HG02759 (cell line): ENCODE measurements around the gene BMAL2.

ENCODE experiments used
- ATAC-seq: cut with Tn5 transposase; IDR thresholded peaks from one replicate; pipeline ENCODE4 v1.9.1; 2021; ENCODE audit warnings: mild to moderate bottlenecking, moderate library complexity; ENCODE audit not compliant: unreplicated experiment

BMAL2 gene

DNA sequence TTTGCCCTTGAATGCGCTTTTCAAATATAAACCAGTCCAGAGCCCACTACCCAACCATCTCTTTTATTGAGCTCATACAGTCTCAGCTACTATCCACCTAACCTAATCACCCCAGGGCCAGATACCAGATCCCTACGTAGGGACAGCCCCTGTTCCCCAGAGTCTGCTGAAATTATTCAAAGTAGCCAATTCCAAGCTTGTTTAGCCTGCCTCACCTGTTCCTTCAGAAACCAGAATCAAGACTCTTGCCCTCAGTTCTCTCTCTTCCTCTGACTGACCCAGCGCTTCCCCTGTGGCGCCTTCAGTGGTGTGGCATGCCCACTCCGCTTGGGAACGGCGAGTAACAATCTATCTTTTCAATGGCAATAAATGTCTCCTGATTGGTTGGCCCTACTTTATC is 18.8 kb downstream of the BMAL2 start:
- ATAC-seq: no peak

DNA sequence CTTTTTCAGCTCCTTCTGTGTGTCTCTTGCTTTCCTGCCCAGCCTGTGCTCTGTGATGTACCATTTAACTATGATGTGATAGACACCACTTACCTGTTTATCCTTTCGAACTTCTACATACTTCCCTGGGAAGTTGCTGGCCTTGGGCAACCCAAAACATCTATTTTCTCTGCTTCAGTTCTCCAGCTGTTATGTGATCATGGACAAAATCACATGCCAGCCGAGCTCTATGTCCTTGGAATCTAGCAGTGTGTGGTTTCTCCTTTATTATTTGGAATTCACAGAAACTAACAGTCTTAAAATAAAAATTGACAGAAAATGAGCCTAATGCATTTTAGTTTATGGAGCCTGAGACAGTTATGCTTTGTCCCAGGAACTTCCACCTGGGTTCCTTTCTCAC is 22.9 kb downstream of the BMAL2 start:
- ATAC-seq: no peak

DNA sequence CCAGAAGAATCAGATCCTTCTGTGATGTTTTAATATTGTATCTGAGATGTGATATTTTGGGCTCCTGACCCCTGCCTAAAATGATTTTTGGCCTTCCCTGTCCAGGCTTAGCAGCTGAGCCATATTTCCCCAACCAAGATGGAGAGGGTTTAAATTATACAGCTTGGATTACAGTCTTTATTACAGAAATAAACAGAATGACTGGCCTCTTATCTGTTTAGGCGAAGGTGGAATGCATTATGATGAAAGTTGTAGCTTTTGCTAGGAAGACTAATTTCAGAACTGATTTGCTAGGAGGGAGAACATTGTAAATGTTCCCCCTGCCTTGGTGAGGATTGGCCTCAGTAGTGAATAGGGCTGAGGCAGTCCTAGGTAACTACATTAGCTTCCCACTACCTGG is 23.3 kb downstream of the BMAL2 start:
- no peak for ATAC-seq

DNA sequence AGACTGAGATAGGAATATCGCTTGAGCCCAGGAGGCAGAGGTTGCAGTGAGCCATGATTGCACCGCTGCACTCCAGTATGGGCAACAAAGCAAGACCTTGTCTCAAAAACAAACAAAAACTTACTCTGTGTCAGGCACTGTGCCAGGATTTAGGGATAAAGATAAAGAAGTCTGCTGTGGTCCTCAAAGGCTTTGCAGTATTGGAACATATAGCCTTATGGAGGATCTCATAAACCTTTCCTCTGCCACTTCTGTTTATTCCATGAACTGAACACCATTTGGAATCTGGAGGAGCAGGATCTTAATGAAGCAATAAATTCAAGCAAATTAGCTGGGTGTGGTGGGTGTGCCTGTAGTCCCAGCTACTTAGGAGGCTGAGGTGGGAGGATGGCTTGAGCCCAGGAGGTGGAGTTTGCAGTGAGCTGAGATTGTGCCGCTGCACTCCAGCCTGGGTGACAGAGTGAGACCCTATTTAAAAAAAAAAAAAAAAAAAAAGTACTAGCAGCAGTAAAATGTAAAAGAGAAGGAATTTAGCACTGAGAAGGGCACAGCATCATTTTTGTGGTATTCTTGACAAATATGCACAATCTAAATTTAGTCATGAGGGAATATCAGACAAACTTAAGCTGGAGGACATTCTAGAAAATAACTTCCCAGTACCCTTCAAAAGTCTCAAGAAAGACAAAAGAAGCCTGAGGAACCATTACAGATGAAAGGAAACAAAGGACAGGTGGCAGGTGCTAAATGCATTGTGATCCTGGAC is 27.1 kb downstream of the BMAL2 start:
- no peak for ATAC-seq

DNA sequence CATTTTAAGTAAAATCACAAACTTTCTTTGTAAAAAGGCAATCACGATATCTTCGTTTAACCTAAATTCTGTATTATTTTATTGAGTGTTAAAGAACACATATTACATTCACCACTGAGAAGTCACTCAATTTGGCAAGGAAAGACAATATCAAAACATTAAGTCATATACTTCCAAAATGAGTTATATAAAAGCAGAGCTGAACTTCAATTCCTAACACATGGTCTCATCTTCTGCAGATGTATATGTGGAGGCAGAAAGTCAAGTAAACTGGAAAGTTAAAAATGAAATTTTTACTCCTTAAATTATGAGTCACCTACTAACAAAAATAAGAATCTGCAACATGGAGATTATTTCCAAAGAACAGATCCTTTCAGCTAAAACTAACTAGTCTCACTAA is 28.7 kb downstream of the BMAL2 start:
- ATAC-seq: no peak

DNA sequence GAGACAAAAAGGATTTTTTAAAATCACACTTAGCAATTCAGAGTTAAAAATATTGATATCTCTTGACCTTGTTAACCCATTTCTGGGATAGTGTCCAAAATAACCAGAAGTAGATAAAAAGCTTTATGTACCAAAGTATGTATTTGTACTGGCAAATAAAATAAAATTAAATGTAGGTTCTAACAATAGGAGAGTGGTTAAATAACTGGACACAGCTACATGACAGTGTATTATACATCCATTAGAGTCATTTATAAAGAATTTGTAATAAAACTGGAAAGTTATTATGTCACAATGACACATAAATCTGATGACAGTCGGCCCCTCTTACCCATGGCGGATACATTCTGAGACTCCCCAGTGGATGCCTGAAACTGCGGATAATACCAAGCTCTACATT is 34.0 kb downstream of the BMAL2 start:
- no peak for ATAC-seq

DNA sequence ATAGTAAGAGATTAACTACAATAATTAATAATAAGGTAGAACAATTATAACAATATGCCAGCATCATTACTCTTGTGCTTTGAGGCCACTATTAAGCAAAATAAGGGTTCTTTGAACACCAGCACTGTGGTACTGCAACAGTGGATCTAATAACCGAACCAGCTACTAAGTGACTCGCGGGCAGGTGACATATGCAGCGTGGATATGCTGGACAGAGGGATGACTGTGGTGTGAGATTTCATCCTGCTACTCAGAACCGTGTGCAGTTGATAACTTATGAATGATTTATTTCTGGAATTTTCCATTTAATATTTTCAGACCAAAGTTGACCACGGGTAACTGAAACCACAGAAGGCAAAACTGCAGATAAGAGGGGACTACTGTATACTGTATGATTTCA is 34.4 kb downstream of the BMAL2 start:
- ATAC-seq: no peak

DNA sequence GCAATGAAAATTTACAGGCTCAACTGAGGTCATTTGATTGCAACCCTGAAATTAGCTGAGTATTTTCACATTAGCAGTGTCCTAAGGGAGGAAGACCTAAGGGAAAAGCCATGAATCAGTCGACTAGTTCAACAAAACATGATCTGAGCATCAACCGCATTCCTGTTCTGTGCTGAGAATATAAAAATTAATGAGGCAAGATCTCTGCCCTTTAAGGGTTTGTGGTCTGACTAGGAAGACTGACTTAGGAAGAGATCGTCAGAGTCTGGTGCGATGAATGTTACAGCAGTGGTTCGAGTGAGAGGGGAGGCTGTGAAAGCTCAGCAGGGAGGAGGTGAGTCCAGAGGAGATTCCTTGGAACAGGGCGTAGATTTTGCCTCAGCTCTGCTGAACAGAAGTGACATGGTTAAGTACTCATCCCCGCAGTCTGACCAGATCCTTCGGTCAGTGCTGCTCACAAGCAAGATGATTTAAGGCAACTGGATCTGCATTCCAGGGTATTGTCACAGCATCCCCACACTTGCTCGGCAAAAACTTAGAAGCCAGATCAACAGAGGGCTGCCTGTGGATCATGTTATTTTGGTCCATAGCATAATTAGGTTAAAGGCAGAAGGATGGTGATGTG is 49.6 kb downstream of the BMAL2 start:
- ATAC-seq: no peak
